GM23248 (cell line): Measurements from ENCODE around the gene KRTAP7-1.

Source experiments
- EZH2 ChIP-seq: fragments of 200-600 bp; sonication (generic); IDR thresholded peaks from 2 replicates; pipeline ENCODE4 v1.6.1; 2018; ENCODE audit warnings: antibody characterized with exemption, mild to moderate bottlenecking; ENCODE audit not compliant: insufficient read depth, poor library complexity, severe bottlenecking
- EZH2phosphoT487 ChIP-seq: fragments of 200-600 bp; sonication (generic); IDR thresholded peaks from 2 replicates; pipeline ENCODE4 v1.6.1; 2018; ENCODE audit warnings: antibody characterized with exemption, moderate library complexity, mild to moderate bottlenecking, low read depth; ENCODE audit not compliant: insufficient read depth

DNA sequence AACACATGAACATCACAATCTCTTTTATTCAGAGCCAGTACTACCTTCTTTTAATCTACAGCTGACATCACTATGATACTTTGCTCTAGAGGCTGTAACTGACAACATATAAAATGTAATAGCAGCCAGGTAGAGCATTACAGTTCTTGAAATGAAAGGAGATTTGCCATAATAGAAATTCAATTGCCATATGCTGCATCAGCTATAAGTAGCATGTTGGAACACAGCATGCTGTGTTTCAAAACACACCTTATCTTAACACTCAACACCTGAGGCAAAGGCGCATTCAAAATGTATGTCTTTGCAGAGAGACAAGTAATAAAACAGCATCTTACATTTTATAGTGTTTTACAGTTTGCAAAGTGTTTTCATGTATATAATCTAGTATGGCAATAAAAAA, 50.3 kb downstream of the KRTAP7-1 start:
- TF ChIP-seq EZH2 (no peak), EZH2phosphoT487 (no peak)
